Hypothalamus (tissue), 51 donors: ENCODE results near the gene MTMR1.
A peak's percentile ranks its signal among the peaks of the same experiment; 100 is the strongest.

Experiments
- DNase-seq, 51 donors: peaks; one replicate each; lab custom pipeline; 2025; lab: John Stamatoyannopoulos, UW

The MTMR1 gene

DNA sequence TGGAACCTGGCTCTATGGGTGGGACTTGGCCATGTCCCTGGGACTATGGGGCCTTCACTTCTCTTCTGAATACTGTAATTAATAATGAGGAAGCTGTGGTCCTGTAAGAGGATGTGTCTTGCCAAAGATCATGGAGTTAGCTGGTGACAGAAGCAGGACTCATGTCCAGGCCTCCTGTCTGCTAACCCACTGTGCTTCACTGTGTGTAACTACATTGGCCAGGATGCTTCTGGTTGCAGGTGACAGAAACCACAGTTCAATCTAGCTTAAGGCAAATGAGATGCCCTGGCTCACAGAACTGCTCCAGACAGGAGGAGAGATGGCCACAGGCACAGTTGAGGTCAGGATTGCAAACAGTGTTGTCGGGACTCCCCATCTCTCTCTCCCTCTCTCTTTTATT is 3.1 kb downstream of the MTMR1 start:
- no peak for DNase-seq

DNA sequence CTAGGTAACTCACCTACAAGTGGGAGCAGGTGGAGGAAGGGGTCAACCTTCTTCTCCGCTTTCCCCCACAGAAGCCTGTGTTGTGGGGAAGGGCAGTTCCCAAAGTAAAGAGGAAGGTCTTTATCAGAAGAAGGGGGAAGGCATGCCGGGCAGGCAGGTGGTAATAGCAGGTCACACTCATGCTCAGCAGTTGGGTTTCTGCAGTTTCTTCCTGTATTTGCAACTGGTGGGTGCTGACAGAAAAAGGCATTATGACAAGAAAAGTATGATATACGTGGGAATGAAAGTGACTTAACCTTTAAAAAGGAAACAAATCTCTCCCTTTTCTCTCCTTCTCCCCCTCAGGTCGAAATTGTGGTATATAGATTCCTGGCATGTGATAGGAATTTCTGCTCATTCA is 3.7 kb downstream of the MTMR1 start:
- DNase-seq: no peak

DNA sequence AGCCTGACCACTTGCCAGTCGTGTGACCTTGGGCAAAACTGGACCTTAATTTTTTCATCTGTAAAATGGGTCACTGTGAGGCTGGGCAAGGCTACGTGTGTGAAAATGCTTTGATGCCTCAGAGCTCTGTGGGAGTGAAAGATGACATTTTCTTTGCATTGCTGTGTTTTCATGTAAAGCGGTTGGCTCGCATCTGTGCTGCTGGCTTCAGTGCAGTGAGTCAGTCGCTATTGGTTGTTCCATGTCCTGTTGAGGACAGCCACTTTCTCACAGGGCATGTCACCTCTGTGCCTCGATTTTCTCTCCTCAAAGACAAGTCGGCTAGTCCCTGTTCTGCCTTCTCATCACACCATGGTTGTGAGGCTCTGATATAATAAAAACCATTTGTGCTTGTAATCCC is 4.4 kb downstream of the MTMR1 start:
- DNase-seq: no peak

DNA sequence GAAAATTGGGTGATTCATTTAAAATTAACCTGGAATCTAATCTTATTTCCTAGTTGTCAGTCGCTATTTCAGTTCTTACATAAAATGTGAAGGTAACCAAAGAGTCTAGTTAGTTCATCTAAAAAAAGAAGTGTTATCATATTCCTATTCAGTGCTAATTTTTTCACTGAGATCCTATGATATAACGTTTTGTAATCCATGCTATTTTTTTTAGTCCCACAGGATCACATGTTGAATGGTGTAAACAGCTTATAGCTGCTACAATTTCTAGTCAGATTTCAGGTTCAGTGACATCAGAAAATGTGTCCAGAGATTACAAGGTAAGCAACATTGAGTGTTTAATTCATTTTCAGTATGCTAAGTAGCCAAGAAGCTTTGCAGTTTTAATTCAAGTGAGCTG is 5.8 kb downstream of the MTMR1 start:
- no peak for DNase-seq

DNA sequence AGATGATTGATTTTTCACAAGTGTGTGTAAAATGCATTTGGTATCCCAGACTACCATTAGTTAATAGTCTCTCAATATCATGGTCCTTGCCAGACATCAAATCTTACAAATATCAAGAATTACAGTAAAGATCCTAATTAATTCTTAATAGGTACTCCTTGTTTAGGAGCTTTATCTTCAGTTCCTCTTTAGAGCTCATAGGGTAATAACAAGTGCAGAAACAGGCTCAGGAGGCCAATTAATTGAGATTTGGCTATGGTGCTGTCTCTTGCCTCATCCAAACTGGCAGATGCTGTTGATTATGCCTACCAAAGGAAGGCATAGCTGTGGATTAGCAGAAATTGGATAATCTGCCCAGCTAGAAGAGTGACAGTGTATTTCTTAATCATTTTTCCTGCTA is 6.9 kb downstream of the MTMR1 start:
- no peak for DNase-seq

DNA sequence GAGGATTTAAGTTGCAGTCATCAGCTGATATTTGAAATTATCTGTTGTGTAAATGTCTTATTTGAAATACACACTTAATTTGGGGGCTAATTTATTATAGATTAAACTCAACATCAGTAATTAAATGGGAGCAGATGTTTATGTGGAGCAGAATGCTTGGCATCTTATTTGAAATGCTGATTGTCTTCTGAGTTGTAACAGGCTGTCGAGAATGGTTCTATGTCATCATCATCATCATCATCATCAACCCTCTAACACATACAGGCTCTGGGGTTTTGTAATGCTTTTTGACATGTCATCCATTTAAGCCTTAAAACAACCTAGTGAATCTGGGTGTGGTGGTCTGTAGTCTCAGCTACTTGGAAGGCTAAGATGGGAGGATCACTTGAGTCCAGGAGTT is 8.2 kb downstream of the MTMR1 start:
- DNase-seq: no peak

DNA sequence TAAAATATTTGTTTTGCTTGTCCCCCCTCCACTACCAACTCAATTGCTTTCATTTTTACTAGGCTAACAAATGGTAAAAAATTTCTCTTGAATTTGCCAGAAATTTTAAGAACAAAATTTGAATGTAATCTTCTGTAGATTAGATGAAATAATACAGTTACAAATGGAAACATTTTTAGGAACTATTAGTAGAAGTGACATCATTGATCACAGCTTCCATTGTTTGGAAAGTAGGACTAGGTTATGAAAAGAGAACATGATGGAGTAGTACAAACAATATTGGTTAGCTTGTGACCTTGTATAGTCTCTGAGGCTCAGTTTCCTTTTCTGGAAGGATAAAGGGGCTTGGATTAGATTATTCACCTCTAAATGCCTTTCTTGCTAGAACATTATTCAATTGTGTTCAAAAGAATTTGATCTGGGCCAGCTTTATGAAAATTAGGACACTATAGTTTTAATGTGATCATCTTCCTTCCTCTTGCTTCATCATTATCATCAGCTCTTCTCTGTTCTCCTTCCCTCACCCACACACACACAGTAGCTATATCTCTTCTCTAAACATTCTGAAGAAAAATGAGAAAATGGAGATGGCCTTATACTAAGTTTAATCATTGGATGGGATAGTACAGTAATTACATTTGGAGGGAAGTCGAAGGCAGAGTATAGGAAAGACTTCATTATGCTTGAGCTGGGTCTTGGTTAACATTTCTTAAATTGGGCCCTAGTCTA is 9.9 kb downstream of the MTMR1 start:
- DNase-seq: no peak

DNA sequence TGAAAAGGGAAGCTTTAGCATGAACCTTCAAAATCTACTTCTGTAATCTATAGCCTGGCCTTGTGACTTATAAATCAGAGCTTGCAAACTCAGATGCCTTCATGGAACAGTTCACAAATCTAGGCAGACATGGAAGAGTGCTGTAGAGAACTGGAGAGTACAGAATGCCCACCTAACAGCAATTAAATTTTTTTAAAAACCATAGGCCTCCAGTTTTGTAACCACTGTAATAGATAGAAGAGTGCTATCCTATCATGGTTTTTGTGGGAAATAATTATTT is 10.4 kb downstream of the MTMR1 start:
- no peak for DNase-seq

DNA sequence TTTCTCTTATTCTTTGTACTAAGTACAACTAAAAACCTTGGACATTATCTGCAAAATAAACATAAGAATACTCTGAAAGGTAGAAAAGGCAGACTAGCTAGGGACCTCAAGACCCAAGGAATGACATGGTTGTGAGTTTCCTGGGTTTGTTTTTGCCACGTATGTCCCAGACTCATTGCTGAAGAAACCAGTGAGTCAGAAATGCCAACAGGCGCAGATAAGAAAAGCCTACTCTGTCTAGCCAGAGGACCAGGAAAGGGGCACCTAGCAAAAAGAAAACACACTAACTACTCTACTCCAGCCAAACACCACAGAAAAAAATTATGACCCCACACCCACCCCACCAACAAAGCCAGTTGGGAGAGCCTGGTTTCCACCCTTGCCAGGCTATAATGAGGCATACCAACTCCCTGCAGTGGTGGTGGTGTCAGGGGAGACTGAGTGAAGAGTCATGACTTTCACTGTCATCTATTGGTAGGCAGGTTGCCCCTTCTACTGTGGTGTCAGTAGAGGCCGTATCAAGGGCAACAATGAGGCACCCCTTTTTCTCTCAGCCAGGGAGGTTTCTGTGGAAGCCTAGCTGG is 10.9 kb downstream of the MTMR1 start:
- DNase-seq: no peak

DNA sequence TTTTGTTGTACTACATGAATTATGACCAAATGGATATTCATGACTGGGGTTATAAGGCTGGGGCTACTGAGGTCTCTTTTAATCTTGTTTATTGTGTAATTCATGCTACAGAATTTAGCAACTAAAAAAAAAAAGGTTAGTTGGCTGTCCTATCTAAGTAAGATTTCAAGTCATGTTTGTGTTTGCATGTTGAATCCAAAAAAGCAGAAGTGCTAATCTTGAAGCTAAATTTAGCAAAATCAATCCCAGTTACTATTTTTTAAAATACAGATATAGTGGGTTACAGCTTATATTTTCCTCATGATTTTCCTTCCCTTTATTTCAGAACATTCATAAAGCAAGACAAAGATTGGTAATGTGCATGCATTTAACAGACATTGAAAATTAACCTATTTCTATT is 19.4 kb downstream of the MTMR1 start:
- no peak for DNase-seq

DNA sequence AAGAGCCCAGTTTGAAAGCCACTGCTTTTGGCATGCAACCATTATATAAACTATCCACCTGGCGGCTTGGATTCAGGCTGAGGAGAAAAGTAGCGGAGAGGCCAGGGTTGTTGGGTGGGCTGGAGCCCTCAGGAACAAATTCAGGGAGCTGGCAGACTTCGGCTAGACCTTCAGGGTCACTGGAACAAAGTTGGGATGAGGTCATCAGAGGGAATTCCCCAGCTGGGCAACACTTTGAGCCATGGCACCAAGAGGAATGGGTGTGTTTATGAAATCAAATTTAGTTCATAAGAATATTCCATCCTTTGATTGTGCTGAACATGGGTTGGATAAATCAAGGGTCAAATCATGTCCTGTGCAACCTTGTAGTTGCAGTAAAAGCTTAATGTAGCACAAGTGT is 22.0 kb downstream of the MTMR1 start:
- no peak for DNase-seq

DNA sequence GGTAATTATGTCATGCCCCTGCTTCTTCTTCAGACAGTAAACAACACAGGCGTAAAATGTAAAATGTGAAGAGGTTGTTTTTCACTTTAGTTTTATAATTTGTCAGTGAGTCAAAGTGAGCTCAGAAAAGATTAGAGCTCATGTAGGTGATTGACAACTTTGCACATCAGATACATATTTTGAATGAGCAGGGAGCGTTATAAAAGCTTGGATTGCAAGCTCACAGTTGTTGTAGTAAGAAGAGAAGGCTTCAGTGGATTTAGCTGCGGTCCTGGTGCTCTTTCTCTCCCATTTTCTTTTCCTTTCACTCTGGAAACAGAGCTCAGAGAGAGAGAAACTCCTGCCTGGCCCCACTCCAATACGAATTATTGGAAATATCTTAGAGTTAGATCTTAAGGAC is 26.4 kb downstream of the MTMR1 start:
- DNase-seq: no peak

DNA sequence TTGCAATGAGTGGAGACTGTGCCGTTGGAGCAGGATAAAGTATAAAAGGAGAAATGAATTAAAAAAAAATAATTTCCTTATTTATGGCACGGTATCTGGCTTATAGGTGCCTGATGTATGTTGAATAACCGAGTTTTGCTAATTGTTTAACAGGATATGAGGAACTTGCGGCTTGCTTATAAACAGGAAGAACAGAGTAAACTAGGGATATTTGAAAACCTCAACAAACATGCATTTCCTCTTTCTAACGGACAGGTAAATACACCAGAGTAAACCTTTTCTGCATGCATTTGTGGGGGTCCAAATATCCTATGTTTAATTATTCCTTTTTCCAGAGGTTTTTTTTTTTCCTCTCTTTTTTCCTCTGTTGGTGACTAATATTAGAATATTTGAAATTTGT is 36.8 kb downstream of the MTMR1 start:
- DNase-seq: no peak

DNA sequence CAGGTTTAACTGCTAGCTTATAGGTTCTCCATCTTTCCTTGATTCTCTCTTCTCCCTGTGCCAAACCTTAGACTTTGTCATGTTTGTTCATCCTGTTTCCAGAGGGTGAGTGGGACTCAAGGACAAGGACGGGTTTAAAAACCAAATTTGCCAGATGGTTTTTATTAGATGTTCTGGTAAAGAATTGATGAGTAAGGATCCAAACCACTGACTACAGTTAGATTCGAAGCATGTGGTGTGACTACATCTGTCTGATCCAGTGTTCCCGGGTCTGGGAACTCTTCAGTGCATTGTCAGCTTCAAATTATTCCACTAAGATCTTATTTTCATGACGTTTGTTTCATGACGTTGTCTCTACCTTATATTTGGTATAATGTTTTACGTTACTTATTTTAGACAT is 37.5 kb downstream of the MTMR1 start:
- DNase-seq: no peak

DNA sequence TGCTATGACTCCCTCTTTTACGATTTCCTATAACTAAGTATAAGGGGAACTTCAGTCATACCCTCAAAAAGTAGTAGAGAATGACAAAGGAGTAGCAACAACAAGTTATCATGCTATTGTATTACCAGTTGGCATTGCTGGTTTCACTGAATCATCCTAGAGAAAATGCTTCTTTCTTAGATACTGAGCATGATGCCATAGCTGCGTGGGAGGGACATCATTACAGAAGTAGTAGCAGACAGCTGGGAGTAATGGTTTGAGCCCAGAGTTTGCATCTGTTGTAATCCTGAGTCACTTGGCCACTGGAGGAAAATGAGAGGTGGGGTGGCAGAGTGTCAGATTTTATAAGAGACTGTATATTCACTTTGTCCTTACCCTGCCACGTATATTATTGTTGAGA is 38.6 kb downstream of the MTMR1 start:
- peak in 1 of 51 donors; percentile 4 for DNase-seq

DNA sequence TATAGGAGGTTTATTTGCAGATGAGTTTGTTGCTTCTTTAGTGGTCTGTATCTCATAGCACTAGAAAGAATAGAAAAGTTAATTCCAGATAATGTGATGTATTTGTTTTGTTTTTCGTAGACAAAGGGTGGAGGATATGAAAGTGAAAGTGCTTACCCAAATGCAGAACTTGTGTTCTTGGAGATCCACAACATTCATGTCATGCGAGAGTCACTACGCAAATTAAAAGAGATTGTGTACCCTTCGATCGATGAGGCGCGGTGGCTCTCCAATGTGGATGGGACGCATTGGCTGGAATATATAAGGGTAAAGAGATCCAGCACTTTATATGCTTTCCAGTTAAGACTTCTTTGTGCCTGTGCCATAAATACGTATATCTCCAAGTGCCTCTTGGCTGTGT is 43.3 kb downstream of the MTMR1 start:
- DNase-seq: no peak

DNA sequence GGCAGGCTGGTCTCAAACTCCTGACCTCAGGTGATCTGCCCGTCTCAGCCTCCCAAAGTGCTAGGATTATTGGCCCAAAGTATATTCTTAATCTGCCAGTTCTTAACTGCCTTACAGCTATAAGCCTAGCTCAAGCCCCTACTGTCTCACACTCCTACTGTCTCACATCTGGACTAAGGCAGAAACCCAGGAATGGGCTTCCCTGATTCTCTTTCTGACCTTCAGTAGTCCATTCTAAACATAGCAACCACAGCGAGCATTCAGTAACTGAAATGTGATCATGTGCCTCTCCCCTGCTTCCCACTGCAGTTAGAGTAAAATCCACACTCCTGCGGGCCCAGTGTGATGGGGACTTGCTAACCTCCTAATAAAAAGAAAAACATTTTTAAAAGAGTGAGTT is 58.9 kb downstream of the MTMR1 start:
- no peak for DNase-seq

DNA sequence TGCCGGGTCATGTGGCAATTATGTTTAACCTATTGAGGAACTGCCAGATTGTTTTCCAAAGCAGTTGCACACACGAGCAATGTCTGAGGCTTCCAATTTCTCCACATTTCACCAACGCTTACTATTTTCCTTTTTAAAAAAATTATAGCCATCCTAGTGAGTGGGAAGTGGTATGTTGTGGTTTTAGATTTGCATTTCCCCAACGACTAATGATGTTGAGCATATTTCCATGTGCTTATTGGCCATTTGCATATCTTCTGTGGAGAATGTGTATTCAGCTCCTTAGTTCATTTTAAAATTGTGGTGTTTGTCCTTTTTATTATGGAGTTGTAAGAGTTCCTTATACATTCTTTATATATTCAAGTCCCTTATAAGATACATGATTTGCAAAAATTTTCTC is 60.2 kb downstream of the MTMR1 start:
- no peak for DNase-seq

DNA sequence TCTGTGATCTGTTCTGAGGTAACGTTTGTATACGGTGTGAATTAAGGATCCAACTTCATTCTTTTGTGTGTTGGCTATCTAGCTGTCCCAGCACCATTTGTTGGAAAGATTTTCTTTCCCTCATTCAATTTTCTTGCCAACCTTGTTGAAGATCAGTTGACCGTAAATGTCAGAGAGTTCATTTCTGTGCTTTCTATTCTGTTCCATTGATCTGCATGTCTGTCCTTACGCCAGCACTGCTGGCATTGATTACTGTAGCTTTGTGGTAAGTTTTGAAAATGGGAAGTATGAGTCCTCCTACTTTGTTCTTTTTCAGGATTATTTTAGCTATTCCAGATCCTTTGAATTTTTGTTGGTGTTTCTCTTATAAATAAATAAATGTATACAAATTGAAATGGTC is 60.8 kb downstream of the MTMR1 start:
- DNase-seq: no peak

DNA sequence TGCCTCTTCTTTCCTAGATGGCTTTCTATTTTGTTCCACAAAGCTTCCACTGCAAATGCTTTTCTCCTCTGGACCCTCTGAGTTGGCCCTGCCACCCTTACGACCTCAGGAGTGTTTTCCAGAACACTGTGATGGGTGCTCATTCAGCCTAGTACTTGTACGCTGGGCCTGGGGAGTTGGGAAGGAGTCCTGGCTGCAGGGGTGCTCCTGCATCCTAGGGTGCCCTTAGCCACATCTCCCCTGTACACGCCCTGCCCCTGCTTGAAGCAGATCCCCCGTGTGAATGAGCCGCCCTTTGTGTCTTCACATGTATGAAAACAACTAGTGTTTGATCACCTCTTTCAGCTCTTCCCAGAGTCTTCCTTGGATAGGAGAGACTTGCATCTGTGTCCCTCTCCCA is 64.2 kb downstream of the MTMR1 start:
- no peak for DNase-seq

DNA sequence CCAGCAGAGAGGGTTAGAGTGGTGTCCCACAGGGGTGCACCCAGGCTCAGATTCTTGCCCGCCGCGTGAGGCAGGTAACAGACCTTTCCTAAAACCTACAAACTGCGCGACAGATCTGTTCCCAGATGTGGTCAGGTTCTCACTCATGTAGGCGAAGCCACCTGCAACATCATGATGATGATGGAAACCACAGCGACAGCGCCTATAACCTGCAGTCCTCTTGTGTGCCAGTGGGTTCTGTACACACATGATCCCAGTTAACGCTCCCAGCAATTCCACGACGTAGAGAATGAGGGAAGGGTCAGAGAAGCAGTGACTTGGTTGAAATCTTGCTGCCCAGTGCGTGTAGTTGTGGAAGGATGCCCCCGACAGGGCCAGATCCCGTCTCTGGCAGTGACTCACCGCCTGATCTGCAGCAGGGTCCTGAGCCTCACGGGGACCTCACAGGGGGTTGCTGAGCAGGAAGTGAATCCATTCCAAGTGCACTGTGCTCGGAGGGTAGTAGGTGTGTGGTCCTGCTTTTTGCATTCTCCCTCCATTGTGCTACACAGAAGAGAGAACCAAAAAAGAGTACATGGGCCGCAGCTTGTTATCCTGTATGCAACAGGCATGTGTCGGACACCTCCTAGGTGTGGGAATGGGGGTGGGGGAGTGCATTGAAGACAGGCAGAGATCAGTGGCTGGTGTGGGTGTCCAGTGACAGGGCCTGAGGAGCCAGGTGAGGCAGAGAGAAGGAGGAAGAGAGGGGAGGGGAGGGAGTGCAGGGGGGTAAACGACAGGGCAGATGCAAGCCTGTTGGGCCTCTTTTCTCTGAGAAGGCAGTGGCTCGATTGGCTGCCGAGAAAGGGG is 66.6 kb downstream of the MTMR1 start:
- DNase-seq: no peak

DNA sequence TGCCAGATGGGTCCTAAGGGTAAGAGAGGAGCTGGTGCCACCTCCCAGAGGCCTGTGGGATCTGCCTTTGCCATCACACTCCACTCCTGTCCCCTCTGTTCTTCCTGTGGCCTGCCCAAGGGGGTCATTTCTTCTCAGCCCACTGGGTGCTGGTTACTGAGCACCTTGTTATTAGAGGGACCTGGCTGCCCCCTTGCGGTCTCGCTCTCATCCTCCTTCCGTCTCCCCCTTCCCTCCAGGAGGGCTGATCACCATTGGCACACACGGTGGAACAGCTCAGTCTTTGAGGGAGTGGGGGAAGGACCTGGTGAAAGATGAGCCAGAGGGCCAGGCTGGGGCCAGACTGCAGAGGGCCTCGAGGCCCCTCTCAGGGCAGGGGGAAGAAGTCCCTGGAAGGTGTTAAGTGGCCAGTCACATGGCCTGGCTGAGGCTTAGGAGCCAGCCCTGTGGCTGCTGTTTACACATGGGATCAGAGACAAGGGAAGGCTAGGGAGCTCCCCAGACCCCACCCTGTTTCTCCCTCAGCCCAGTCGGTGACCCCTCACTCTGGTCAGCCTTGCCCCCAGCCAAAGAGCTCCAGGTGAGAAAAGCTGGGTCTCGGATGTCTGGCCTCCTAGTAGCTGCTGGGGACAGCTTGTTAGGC is 68.1 kb downstream of the MTMR1 start:
- DNase-seq: no peak
